NCI-H460 (cell line): ENCODE data around the gene ALPK1. TPM values are rescaled to one million over a fixed set of nuclear protein-coding genes. Genes with fewer than 3 reads are reported as not detected.

ENCODE experiments used
- DNase-seq: peaks from one replicate; pipeline ENCODE4 v3.0.0-alpha.2; 2016; ENCODE audit warnings: low read depth; ENCODE audit errors: extremely low read depth
- total RNA-seq: library from RNA; depleted of rRNA; stranded (reverse); fragments of >200 nt; shearing (Covaris generic); gene quantifications from 2 replicates; pipeline ENCODE4 v1.2.3, GENCODE V29; 2014

The ALPK1 gene
- total RNA-seq, 1 experiment from 2014 or later: 19.0 TPM

- DNase-seq: no peak
Observed at GRCh38 chr4:112322866-112323265, 25.7 kb downstream of the ALPK1 start.

- no peak for DNase-seq
Observed at GRCh38 chr4:112325530-112325929, 28.4 kb downstream of the ALPK1 start.

GRCh38 chr4:112327965-112328733 is 31.0 kb downstream of the ALPK1 start:
- peak; percentile 29 for DNase-seq

GRCh38 chr4:112328734-112329130 is 31.6 kb downstream of the ALPK1 start:
- no peak for DNase-seq

- no peak for DNase-seq
Observed at GRCh38 chr4:112329672-112330375, 32.7 kb downstream of the ALPK1 start.

GRCh38 chr4:112330921-112331320 is 33.8 kb downstream of the ALPK1 start:
- DNase-seq: no peak

GRCh38 chr4:112332398-112332797 is 35.2 kb downstream of the ALPK1 start:
- no peak for DNase-seq

GRCh38 chr4:112340023-112340422 is 42.9 kb downstream of the ALPK1 start:
- DNase-seq: no peak

- no peak for DNase-seq
Observed at GRCh38 chr4:112341033-112341432, 43.9 kb downstream of the ALPK1 start.

- no peak for DNase-seq
Observed at GRCh38 chr4:112343330-112344080, 46.3 kb downstream of the ALPK1 start.

- DNase-seq: peak; percentile 23
Observed at GRCh38 chr4:112348488-112349158, 51.5 kb downstream of the ALPK1 start.

GRCh38 chr4:112352736-112353135 is 55.6 kb downstream of the ALPK1 start:
- DNase-seq: no peak

GRCh38 chr4:112355662-112356061 is 58.5 kb downstream of the ALPK1 start:
- no peak for DNase-seq

GRCh38 chr4:112357453-112357852 is 60.3 kb downstream of the ALPK1 start:
- DNase-seq: no peak

- no peak for DNase-seq
Observed at GRCh38 chr4:112357897-112358296, 60.7 kb downstream of the ALPK1 start.

GRCh38 chr4:112358415-112358814 is 61.2 kb downstream of the ALPK1 start:
- DNase-seq: no peak

- DNase-seq: no peak
Observed at GRCh38 chr4:112358952-112359749, 62.0 kb downstream of the ALPK1 start.

GRCh38 chr4:112361181-112361791 is 64.1 kb downstream of the ALPK1 start:
- DNase-seq: no peak

- DNase-seq: no peak
Observed at GRCh38 chr4:112370466-112370865, 73.3 kb downstream of the ALPK1 start.

- no peak for DNase-seq
Observed at GRCh38 chr4:112371361-112371760, 74.2 kb downstream of the ALPK1 start.
